Measurements from ENCODE around the gene ZNF799. TPM values are rescaled to one million over a fixed set of nuclear protein-coding genes. Genes with fewer than 3 reads are reported as not detected.
"Not testable (repeated sequence)": the region's sequence is repeated elsewhere in the genome, so short reads cannot be mapped to it uniquely, and the experiment has no call there.

Gene ZNF799
- total RNA-seq (ENCODE audit: low replicate concordance) = 2.4 and 3.8 TPM in 2 replicates

DNA sequence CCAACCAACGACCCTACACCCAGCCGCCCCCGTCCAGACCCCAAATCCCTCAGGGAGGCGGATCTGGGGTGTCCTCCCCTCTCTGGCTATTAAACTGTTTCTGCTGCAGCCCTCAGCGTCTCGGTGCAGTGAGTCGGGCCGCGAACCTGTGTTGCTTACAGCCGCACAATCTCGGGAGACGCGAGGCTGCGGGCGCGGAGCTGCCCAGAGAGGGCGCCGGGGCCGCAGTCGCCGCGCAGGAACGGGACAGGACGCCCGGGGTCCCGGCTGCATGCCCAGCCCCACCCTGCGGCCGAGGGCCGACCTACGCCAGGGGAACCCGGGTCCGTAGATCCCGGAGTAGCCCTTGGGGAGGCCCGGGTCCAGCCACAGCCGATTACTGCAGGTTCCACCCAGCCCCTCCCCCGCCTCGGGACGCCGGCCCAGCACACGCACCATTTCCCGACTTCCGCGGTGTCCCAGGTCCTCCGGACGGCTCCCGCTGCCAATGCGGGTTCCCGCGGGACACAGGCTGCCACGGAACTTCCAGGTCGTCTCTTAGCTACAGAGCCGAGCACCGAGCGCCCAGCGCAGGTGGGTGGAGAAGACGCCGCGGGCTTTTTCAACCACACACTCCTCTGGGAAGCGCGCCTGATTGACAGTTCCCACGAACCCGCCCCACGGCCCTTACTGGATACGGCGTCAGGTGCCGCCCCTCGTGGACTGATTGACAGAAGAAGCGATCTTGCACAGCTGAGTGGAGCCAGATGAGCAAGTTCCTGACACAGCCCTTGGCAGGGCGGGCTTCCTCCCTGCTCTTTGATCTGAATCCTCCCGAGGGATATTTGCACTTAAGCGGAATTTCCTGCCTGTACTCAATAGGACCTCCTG is at the start of gene ZNF799:
Gene ZNF799, minus strand, starts transcription at position 639 of the 870 bp plus-strand sequence. Its CDS starts 201 bp downstream, at position 438.
- peak within 1 kb of the TSS; percentile 79 for H3K4me3 ChIP-seq (ENCODE audit: low read depth, low read length)
- peak; percentile 95 for DNase-seq (ENCODE audit: low read depth)
- TF ChIP-seq, protein P1, sequence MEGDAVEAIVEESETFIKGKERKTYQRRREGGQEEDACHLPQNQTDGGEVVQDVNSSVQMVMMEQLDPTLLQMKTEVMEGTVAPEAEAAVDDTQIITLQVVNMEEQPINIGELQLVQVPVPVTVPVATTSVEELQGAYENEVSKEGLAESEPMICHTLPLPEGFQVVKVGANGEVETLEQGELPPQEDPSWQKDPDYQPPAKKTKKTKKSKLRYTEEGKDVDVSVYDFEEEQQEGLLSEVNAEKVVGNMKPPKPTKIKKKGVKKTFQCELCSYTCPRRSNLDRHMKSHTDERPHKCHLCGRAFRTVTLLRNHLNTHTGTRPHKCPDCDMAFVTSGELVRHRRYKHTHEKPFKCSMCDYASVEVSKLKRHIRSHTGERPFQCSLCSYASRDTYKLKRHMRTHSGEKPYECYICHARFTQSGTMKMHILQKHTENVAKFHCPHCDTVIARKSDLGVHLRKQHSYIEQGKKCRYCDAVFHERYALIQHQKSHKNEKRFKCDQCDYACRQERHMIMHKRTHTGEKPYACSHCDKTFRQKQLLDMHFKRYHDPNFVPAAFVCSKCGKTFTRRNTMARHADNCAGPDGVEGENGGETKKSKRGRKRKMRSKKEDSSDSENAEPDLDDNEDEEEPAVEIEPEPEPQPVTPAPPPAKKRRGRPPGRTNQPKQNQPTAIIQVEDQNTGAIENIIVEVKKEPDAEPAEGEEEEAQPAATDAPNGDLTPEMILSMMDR (IDR thresholded peaks at IDR 0.05; ENCODE audit: insufficient read depth, low read length) = no peak

DNA sequence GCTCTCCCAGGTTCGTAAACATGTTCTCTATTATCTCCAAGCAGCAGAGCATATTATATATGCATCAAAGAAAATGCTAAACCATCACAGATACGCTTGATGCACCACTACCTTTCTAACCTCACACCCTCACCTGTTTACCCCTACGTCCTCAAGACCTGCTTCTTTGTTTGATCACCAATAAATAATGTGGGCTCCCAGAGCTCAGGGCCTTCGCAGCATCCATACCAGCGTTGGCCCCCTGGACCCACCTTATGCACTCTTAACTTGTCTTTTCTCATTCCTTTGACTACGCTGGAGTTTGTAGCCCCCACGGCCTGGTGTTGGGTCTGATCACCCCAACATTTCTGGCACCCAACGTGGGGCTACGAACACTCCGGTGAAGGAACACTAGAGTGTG is 49.8 kb upstream of the ZNF799 start:
- H3K4me3 ChIP-seq (ENCODE audit: low read depth, low read length) = no peak overlapping the region
- TF ChIP-seq, protein P1 (IDR thresholded peaks at IDR 0.05; ENCODE audit: insufficient read depth, low read length) = no peak
- no peak for DNase-seq (ENCODE audit: low read depth)

DNA sequence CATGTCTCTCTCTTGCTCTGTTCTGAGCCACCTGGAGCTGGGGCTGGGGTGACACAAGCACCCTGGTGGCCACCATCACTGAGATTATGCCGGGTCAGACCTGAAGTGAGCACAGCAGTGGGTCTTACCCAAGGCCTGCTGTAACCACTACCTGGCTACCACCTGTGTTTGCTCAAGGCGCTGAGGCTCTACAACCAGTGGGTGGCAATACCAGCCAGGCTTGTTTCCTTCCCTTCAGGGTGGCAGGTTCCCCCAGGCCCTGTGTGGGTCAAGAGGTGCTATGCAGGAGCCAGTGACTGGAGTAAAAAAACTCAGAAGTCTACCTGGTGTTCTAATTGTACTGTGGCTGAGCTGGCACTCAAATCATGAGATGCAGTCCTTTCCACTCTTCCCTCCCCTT is 47.7 kb upstream of the ZNF799 start:
- TF ChIP-seq, protein P1 (IDR thresholded peaks at IDR 0.05; ENCODE audit: insufficient read depth, low read length) = no peak
- DNase-seq (ENCODE audit: low read depth) = no peak
- no peak overlapping the region for H3K4me3 ChIP-seq (ENCODE audit: low read depth, low read length)

DNA sequence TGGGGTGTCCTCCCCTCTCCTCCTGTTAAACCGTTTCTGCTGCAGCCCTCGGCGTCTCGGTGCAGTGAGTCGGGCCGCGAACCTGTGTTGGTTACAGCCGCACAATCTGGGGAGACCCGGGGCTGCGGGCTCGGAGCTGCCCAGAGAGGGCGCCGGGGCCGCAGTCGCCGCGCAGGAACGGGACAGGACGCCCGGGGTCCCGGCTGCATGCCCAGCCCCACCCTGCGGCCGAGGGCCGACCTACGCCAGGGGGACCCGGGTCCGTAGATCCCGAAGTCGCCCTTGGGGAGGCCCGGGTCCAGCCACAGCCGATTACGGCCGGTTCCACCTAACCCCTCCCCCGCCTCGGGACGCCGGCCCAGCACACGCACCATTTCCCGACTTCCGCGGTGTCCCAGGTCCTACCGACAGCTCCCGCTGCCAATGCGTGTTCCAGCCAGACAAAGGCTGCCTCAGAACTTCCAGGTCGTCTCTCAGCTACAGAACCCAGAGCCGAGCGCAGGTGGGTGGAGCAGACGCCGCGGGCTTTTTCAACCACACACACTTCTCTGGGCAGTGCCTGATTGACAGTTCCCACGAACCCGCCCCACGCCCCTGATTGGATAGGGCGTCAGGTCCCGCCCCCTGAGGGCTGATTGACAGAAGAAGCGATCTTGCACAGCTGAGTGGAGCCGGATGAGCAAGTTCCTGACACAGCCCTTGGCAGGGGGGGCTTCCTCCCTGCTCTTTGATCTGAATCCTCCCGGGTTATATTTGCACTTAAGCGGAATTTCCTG is 39.7 kb upstream of the ZNF799 start, which contains the start of gene ZNF443:
Gene ZNF443, minus strand, starts transcription at position 481 of the 776 bp plus-strand sequence. Its CDS starts 107 bp downstream, at position 374.
- peak; percentile 96 for DNase-seq (ENCODE audit: low read depth)
- TF ChIP-seq, protein P1 (IDR thresholded peaks at IDR 0.05; ENCODE audit: insufficient read depth, low read length) = no peak
- peak within 1 kb of the TSS; percentile 82 for H3K4me3 ChIP-seq (ENCODE audit: low read depth, low read length)

DNA sequence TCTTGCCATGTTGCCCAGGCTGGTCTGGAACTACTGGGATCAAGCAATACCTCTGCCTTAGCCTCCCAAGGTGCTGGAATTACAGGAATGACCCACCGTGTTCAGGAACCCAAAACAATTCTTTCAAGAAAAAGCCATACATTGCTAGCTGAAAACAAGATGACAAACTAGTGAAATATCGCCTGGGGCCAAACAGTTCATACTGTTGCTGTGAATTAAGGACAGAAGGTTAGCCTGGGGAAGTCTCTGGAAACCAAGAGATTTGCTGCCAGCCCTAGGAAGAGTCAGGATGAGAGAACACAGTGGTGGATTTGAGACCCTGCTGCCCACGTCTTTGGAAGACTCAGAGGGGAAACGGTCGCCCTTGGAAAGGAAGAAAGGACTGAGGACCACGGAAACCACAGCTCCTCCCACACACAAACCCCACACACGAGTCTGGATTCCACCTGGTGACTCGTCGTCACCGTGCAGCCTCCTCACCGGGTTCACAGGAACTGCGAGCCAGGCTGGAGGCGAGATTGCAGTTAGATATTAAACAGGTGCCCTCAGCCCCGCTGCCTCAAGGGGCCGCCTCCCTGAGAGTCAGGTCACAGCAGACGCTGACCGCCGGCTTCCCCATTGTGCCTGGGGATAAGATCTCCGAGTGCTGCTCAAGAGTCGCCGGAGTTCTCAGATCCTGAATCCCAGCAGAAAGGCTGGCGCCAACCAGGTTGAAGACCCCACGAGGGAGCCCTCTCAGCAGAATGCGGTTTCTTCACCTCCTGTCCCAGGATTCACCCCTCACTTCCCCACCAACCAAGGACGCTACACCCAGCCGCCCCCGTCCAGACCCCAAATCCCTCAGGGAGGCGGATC is 38.8 kb upstream of the ZNF799 start:
- peak overlapping the region; percentile 82 for H3K4me3 ChIP-seq (ENCODE audit: low read depth, low read length)
- DNase-seq (ENCODE audit: low read depth) = peak; percentile 1

DNA sequence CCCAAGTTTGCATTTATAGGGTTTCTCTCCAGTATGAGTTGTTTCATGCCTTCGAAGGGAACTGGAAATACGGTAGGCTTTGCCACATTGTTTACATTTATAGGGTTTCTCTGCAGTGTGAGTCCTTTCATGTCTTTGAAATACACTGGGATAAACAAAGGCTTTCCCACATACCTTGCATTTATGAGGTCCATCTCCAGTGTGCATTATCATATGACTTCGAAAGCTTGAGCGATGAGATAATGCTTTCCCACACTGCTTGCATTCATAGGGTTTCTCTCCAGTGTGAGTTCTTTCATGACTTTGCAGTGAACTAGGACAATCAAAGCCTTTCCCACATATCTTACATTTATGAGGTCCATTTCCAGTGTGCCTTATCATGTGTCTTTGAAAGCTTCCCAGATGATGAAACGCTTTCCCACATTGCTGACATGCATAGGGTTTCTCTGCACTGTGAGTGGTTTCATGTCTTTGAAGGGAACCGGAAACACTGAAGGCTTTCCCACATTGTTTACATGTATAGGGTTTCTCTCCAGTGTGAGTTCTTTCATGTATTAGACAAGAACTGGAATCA is 29.7 kb upstream of the ZNF799 start:
- H3K4me3 ChIP-seq (ENCODE audit: low read depth, low read length); DNase-seq (ENCODE audit: low read depth): not testable (repeated sequence)

DNA sequence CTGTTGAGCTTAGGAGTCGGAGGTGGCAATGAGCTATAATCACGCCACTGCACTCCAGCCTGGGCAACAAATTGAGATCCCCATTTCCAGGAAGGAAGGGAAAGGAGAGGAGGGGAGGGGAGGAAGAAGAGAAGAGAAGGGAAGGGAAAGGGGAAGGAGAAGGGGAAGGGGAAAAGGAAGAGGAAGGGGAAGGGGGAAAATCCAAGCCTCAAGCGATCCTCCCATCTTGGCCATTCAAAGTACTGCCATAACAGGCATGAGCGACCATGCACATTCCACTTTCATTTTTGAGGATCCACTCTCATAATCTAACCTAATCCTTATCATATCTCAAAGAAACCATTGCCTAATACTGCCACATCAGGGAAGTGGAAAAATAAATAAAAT is 24.8 kb upstream of the ZNF799 start:
- TF ChIP-seq, protein P1 (IDR thresholded peaks at IDR 0.05; ENCODE audit: insufficient read depth, low read length) = no peak
- no peak overlapping the region for H3K4me3 ChIP-seq (ENCODE audit: low read depth, low read length)
- DNase-seq (ENCODE audit: low read depth) = no peak

Data from fibroblast of the aortic adventitia (primary cell).